Uterus (tissue), 4 donors: ENCODE results near the gene ARHGAP4. TPM values are rescaled to one million over a fixed set of nuclear protein-coding genes. Genes with fewer than 3 reads are reported as not detected.

Source experiments
- DNase-seq, 2 donors: peaks; one replicate each; pipeline ENCODE4 v3.0.0-alpha.2; 2019 to 2020
- H3K27ac ChIP-seq, 2 donors: fragments of 200-600 bp; sonication (generic); 1 replicate in 1 of 2; 2 replicates in 1 of 2; pipeline ENCODE4 v1.5.1; 2016 to 2018
- H3K27me3 ChIP-seq, 2 donors: fragments of 200-600 bp; sonication (generic); one replicate each; pipeline ENCODE4 v1.5.1; 2018 to 2019; ENCODE audit warnings: control low read depth in 1 of 2
- H3K36me3 ChIP-seq, 2 donors: fragments of 200-600 bp; sonication (generic); one replicate each; pipeline ENCODE4 v1.5.1; 2019; ENCODE audit warnings: control low read depth in 1 of 2
- H3K4me1 ChIP-seq, 2 donors: fragments of 200-600 bp; sonication (generic); one replicate each; pipeline ENCODE4 v1.5.1; 2018 to 2019; ENCODE audit warnings: control low read depth in 1 of 2
- H3K4me3 ChIP-seq, 2 donors: fragments of 200-600 bp; sonication (generic); 1 replicate in 1 of 2; 2 replicates in 1 of 2; pipeline ENCODE4 v1.5.1; 2018 to 2019; ENCODE audit warnings: mild to moderate bottlenecking in 1 of 2
- H3K9me3 ChIP-seq, 2 donors: fragments of 200-600 bp; sonication (generic); one replicate each; pipeline ENCODE4 v1.5.1; 2019; ENCODE audit warnings: control low read depth in 1 of 2
- POLR2A ChIP-seq, 2 donors: fragments of 450-650 bp; IDR thresholded peaks; one replicate each; pipeline ENCODE4 v1.6.1; 2016; ENCODE audit warnings: antibody characterized with exemption in 2 of 2, mild to moderate bottlenecking in 1 of 2, moderate library complexity in 1 of 2
- intact Hi-C: fragments of 100-400 bp; cut with DNase I; formaldehyde crosslinking; loops from one replicate; pipeline ENCODE4 v1.15.1; 2023; ENCODE audit warnings: low total_unique reads
- total RNA-seq, 4 donors: library from RNA; depleted of rRNA in 3 of 4; stranded (reverse); fragments of >200 nt in 3 of 4; gene quantifications; one replicate each; pipeline versions ENCODE4 v1.1.0 to v1.2.4, GENCODE V29; 2014 to 2023
- TF ChIP-seq, protein P1 (sequence below), 4 experiments: fragments of 200-600 bp in 2 of 4; fragments of 450-650 bp in 2 of 4; sonication (generic) in 2 of 4; IDR thresholded peaks; one replicate each; pipeline ENCODE4 v1.5.1; 2016 to 2019; ENCODE audit warnings: antibody characterized with exemption in 4 of 4, mild to moderate bottlenecking in 2 of 4, moderate library complexity in 1 of 4
- donor health status: DM: yes; HTN: yes; CAD: no.

The ARHGAP4 gene
- total RNA-seq, 4 donors from 2014 or later: 5.1 to 28.3 (median 15.8) TPM

DNA sequence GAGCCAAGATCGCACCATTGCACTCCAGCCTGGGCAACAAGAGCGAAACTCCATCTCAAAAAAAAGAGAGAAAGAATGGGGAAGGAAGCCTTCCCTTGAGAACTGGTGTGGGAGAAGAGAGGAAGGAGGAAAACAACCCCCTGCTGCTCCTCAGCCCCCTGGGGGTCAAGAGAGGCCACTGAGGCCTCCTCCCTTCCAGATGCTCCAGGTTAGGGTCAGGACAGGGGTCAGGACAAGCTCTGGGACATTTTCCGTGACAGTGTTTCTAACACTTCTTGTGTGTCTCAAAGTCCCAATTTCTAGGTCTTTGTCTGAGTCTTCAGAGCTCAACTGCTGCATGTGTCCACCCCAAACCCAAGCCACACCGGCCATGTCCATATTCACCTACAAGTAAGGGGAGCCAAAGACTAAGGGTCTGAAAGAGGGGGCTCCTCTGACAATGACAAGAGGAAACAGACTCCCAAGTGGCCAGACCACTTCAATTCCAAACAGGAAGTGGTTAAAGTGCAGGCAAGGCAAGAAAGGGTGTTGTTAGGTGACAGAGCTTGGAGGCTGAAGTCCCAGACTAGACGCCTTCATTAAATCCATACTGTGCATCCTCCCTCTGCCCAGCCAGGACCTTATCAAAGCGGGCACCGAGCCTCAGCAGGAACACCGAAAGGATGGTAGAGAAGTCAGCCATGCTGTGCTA lies 48.3 kb downstream of the ARHGAP4 start:
- DNase-seq: no peak
- no peak overlapping the region for H3K27ac ChIP-seq
- no peaks in the 10 kb centered on the region for H3K4me1 ChIP-seq
- TF ChIP-seq, protein P1, sequence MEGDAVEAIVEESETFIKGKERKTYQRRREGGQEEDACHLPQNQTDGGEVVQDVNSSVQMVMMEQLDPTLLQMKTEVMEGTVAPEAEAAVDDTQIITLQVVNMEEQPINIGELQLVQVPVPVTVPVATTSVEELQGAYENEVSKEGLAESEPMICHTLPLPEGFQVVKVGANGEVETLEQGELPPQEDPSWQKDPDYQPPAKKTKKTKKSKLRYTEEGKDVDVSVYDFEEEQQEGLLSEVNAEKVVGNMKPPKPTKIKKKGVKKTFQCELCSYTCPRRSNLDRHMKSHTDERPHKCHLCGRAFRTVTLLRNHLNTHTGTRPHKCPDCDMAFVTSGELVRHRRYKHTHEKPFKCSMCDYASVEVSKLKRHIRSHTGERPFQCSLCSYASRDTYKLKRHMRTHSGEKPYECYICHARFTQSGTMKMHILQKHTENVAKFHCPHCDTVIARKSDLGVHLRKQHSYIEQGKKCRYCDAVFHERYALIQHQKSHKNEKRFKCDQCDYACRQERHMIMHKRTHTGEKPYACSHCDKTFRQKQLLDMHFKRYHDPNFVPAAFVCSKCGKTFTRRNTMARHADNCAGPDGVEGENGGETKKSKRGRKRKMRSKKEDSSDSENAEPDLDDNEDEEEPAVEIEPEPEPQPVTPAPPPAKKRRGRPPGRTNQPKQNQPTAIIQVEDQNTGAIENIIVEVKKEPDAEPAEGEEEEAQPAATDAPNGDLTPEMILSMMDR (IDR thresholded peaks at IDR 0.05): no peak
- H3K9me3 ChIP-seq: no peaks in the 10 kb centered on the region
- no peak overlapping the region for H3K4me3 ChIP-seq
- peaks cover 0 to 10% of the 10 kb centered on the region in 2 donors for H3K27me3 ChIP-seq
- intact Hi-C loops: no loop called here
- no peaks in the 10 kb centered on the region for H3K36me3 ChIP-seq

DNA sequence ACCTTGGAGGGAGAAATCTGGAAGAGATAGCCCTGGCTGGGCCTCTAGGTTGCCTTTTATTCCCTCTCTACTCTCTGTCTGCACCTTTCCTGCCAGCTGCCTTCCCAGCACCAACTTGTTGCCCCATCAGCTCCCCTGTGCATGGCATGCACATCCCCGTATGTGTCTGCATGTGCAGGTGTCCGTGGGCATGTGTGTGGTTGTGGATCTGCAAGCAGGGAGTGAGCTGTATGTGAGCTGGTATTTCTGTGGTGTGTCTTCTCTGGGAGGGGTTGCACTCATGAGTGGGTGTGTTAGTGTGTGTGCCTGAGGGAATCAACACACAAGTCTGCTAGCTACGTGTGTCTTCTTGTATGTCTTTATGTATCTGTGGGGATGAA lies 50.0 kb downstream of the ARHGAP4 start:
- no peak overlapping the region for H3K27ac ChIP-seq
- no peak overlapping the region for H3K4me3 ChIP-seq
- DNase-seq: no peak
- no peak for TF ChIP-seq POLR2A (IDR thresholded peaks at IDR 0.05)
- TF ChIP-seq, protein P1 (IDR thresholded peaks at IDR 0.05): no peak
- peaks cover 0 to 3% of the 10 kb centered on the region in 2 donors for H3K27me3 ChIP-seq
- H3K4me1 ChIP-seq: no peaks in the 10 kb centered on the region
- no peaks in the 10 kb centered on the region for H3K9me3 ChIP-seq
- H3K36me3 ChIP-seq: no peaks in the 10 kb centered on the region
- intact Hi-C loops: no loop called here

DNA sequence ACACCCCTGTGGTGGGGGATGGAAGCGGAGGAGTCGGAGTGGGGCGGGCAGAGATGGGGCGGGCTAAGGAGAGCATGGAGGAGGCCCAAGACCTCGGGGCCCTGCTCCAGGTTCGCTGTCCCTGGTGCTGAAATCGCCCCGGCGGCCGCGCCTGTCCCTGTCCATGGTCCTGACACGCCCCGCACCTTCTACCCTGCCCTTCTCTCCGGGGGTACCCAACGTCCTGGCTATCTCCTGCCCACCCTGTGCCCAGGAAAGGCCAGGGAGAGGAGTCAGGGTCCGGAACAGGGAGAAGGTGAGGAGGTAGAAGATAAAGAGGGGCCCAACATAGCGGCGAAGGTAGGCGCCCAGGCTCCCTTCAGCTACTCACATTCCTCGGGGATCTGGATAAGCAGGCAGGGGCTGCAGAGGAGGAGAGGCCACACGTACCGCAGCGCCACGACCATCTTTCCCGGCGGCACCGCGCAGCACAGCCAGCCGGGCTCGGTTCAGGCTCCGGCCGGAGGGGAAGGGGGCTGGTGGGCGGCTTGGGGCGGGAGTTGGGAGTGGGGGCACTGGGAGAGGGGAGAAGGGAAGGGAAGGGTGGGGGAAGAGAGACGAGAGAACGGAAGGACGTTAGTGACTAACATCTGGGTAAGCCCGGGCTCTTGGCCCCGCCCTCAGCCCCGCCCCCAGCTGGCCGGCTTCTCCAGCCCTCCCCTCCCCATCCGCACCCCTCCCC lies 50.5 kb downstream of the ARHGAP4 start:
- H3K27ac ChIP-seq: no peak overlapping the region
- no peaks in the 10 kb centered on the region for H3K4me1 ChIP-seq
- H3K4me3 ChIP-seq: no peak overlapping the region
- H3K9me3 ChIP-seq: no peaks in the 10 kb centered on the region
- H3K36me3 ChIP-seq: no peaks in the 10 kb centered on the region
- intact Hi-C loops: no loop called here
- TF ChIP-seq, protein P1 (IDR thresholded peaks at IDR 0.05): no peak
- TF ChIP-seq POLR2A (IDR thresholded peaks at IDR 0.05): no peak
- no peaks in the 10 kb centered on the region for H3K27me3 ChIP-seq
- DNase-seq: peak; percentile 35 to 54

DNA sequence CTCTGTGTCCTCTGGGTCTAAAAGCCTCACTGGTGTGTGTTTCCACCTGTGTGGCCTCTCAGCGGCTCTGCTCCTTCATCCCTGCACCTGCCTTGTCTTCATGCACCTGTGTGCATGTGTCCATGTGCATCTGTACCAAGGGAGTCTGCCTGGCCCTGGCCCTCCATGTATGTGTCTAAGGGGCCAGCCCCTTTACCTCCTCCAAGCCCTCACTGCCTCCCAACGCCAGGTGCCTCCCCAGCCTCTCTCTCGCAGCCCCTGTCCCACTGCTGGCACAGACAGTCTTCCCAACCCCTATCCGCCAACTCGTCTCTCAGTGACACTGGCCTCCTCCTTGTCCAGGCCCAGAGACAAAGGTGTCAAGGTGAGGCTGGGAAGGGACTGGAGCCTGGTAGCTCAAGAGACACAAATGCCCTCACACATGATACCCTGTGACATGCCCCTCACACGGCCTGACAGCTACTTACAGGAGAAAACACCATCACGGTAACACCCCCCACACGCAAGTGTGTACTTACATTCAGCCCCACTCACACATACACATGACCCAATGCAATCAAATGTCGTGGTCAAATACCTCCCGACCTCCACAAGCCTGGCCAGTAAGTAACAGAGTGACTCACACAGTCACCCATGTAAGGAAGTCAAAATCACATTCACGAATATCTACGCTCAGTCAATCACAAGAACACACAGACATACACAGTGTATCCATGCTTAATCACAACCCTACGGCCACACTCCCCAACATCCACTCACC lies 51.5 kb downstream of the ARHGAP4 start:
- Histone ChIP-seq H3K36me3 (no peaks in the 10 kb centered on the region), H3K9me3 (no peaks in the 10 kb centered on the region), H3K27ac (no peak overlapping the region), H3K4me1 (no peaks in the 10 kb centered on the region), H3K27me3 (no peaks in the 10 kb centered on the region), H3K4me3 (no peak overlapping the region)
- intact Hi-C loops: no loop called here
- DNase-seq: no peak
- TF ChIP-seq, protein P1 (IDR thresholded peaks at IDR 0.05): no peak
- no peak for TF ChIP-seq POLR2A (IDR thresholded peaks at IDR 0.05)

DNA sequence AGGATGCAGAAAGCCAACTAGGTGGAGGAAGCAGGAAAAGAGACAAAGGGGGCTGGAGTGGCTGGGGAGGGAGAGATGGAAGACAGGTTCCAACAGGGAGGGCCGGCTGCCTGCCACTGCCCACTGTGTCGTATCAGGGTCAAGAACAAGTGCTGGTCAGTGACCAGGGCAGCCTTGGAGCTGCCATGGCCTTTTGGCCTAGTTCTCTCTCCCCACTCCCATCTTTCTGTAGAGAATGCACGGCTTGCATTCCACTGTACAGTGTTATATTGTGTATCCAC lies 52.0 kb downstream of the ARHGAP4 start:
- TF ChIP-seq, protein P1 (IDR thresholded peaks at IDR 0.05): no peak
- no peak for TF ChIP-seq POLR2A (IDR thresholded peaks at IDR 0.05)
- intact Hi-C loops: no loop called here
- Histone ChIP-seq H3K27me3 (no peaks in the 10 kb centered on the region), H3K4me1 (no peaks in the 10 kb centered on the region), H3K4me3 (no peak overlapping the region), H3K36me3 (no peaks in the 10 kb centered on the region), H3K9me3 (no peaks in the 10 kb centered on the region), H3K27ac (no peak overlapping the region)
- no peak for DNase-seq
